GM23248 (cell line): Measurements from ENCODE around the gene POLR1G. TPM values are rescaled to one million over a fixed set of nuclear protein-coding genes. Genes with fewer than 3 reads are reported as not detected.

ENCODE experiments used
- DNase-seq: peaks from one replicate; pipeline ENCODE4 v3.0.0-alpha.2; 2015
- H2AFZ ChIP-seq: fragments of 200-600 bp; sonication (generic); 2 replicates; pipeline ENCODE4 v1.6.1; 2016; ENCODE audit warnings: antibody characterized with exemption
- H3F3A ChIP-seq: fragments of 200-600 bp; sonication (generic); 2 replicates; pipeline ENCODE4 v1.6.1; 2016; ENCODE audit warnings: mild to moderate bottlenecking, antibody characterized with exemption, mixed run types; ENCODE audit not compliant: insufficient read depth
- H3K27ac ChIP-seq: fragments of 200-600 bp; sonication (generic); 2 replicates; pipeline ENCODE4 v1.5.1; 2016; ENCODE audit warnings: mild to moderate bottlenecking
- H3K27me3 ChIP-seq: fragments of 200-600 bp; sonication (generic); replicated peaks from 2 replicates; pipeline ENCODE4 v1.6.1; 2016; ENCODE audit warnings: mild to moderate bottlenecking; ENCODE audit not compliant: insufficient read depth
- H3K36me3 ChIP-seq: fragments of 200-600 bp; sonication (generic); 2 replicates; pipeline ENCODE4 v1.6.1; 2016; ENCODE audit warnings: low read depth, mild to moderate bottlenecking
- H3K4me1 ChIP-seq: fragments of 200-600 bp; sonication (generic); 2 replicates; pipeline ENCODE4 v1.6.1; 2016; ENCODE audit warnings: mild to moderate bottlenecking; ENCODE audit not compliant: insufficient read depth
- H3K4me2 ChIP-seq: fragments of 200-600 bp; sonication (generic); one replicate; pipeline ENCODE4 v1.6.1; 2016; ENCODE audit warnings: mild to moderate bottlenecking; ENCODE audit not compliant: unreplicated experiment
- H3K4me3 ChIP-seq: fragments of 200-600 bp; sonication (generic); 2 replicates; pipeline ENCODE4 v1.5.1; 2016; ENCODE audit warnings: mild to moderate bottlenecking
- H3K79me2 ChIP-seq: fragments of 200-600 bp; sonication (generic); 2 replicates; pipeline ENCODE4 v1.6.1; 2016; ENCODE audit warnings: mild to moderate bottlenecking; ENCODE audit not compliant: insufficient read depth
- H3K9ac ChIP-seq: fragments of 200-600 bp; sonication (generic); 2 replicates; pipeline ENCODE4 v1.6.1; 2016; ENCODE audit warnings: mild to moderate bottlenecking
- H3K9me2 ChIP-seq: fragments of 200-600 bp; sonication (generic); 2 replicates; pipeline ENCODE4 v1.6.1; 2016; ENCODE audit warnings: mixed run types, mild to moderate bottlenecking, moderate library complexity; ENCODE audit not compliant: insufficient read depth
- H3K9me3 ChIP-seq: fragments of 200-600 bp; sonication (generic); one replicate; pipeline ENCODE4 v1.6.1; 2017; ENCODE audit warnings: low read depth
- H4K20me1 ChIP-seq: fragments of 200-600 bp; sonication (generic); 2 replicates; pipeline ENCODE4 v1.6.0; 2016; ENCODE audit not compliant: insufficient read depth
- EZH2 ChIP-seq: fragments of 200-600 bp; sonication (generic); IDR thresholded peaks from 2 replicates; pipeline ENCODE4 v1.6.1; 2018; ENCODE audit warnings: antibody characterized with exemption, mild to moderate bottlenecking; ENCODE audit not compliant: insufficient read depth, poor library complexity, severe bottlenecking
- EZH2phosphoT487 ChIP-seq: fragments of 200-600 bp; sonication (generic); IDR thresholded peaks from 2 replicates; pipeline ENCODE4 v1.6.1; 2018; ENCODE audit warnings: antibody characterized with exemption, moderate library complexity, mild to moderate bottlenecking, low read depth; ENCODE audit not compliant: insufficient read depth
- WGBS, 2 experiments: methylation state at CpG; one replicate each; pipeline ENCODE4 v1.1.6; 2015 to 2017; ENCODE audit warnings: low lambda C conversion rate in 2 of 2, low coverage in 1 of 2; ENCODE audit errors: missing lambda C conversion rate in 2 of 2; 5-methylcytosine and 5-hydroxymethylcytosine counted together
- in situ Hi-C: fragments of 300-500 bp; cut with MboI; formaldehyde crosslinking; loops from 2 replicates; pipeline ENCODE4 v1.15.0; 2020
- polyA plus RNA-seq: library from polyadenylated mRNA; unstranded; fragments of >200 nt; fragmentation: Nextera tagmentation; extraction: Ambion mirVana; gene quantifications from 2 replicates; pipeline ENCODE4 v1.2.1, GENCODE V29; 2016
- total RNA-seq: library from RNA; depleted of rRNA; stranded (reverse); fragments of >200 nt; shearing (Covaris generic); gene quantifications from 2 replicates; pipeline ENCODE4 v1.2.3, GENCODE V29; 2014

Gene POLR1G
- total and polyA plus RNA-seq, 2 experiments from 2014 or later, result 8.8 to 10.8 TPM

DNA sequence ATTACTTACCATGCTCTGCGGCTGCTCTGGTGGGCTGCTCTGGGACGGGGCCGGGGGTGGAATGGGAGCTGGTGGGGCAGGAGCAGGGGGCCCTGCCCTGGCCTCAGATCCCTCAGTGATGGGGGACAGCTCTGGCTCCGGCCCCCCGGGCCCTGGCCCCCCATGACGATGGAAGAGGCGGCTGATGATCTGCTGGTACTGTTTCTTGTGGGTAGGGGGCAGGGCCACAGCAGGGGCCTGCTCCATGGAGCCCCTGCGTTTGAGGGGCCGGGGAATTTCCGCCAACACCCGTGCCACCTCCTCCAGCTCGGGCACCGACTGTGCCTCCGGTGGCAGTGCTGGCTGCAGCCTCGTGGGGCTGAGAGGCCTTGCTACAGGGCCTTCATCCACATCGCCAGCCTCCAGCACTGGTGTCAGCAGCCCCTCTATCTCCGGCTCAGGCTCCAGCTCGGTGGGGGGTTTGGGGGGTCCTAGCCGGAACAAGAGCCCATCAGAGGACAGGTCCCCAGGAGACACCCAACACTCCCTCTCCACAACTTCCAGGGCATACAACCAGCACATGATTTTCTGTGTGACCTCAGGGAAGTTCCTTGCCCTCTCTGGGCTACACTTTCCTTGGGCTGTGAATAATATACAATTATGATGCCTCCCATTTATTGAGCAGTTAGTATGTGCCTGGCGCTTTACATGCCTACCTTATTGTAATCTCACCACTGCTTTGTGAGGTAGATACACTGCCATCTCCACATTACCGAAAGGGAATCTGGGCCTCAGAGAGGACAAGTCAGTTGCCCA, 14.4 kb upstream of the POLR1G start:
- Histone ChIP-seq H3K9me3 (no peaks in the 10 kb centered on the region), H3K36me3 (no peaks in the 10 kb centered on the region), H3K4me3 (no peak overlapping the region), H3K4me2 (no peak overlapping the region), H3K27me3 (no peaks in the 10 kb centered on the region), H3K79me2 (no peaks in the 10 kb centered on the region), H3K4me1 (no peaks in the 10 kb centered on the region), H3F3A (no peaks in the 10 kb centered on the region), H3K9me2 (no peaks in the 10 kb centered on the region), H3K27ac (no peak overlapping the region), H3K9ac (no peak overlapping the region), H2AFZ (no peak overlapping the region), H4K20me1 (no peaks in the 10 kb centered on the region)
- WGBS, 2 experiments, result 96 to 97% methylated on average over 17 to 20 of the region's 21 CpGs
- TF ChIP-seq EZH2, result no peak
- no peak for TF ChIP-seq EZH2phosphoT487
- in situ Hi-C loops, result no loop called here
- no peak for DNase-seq

DNA sequence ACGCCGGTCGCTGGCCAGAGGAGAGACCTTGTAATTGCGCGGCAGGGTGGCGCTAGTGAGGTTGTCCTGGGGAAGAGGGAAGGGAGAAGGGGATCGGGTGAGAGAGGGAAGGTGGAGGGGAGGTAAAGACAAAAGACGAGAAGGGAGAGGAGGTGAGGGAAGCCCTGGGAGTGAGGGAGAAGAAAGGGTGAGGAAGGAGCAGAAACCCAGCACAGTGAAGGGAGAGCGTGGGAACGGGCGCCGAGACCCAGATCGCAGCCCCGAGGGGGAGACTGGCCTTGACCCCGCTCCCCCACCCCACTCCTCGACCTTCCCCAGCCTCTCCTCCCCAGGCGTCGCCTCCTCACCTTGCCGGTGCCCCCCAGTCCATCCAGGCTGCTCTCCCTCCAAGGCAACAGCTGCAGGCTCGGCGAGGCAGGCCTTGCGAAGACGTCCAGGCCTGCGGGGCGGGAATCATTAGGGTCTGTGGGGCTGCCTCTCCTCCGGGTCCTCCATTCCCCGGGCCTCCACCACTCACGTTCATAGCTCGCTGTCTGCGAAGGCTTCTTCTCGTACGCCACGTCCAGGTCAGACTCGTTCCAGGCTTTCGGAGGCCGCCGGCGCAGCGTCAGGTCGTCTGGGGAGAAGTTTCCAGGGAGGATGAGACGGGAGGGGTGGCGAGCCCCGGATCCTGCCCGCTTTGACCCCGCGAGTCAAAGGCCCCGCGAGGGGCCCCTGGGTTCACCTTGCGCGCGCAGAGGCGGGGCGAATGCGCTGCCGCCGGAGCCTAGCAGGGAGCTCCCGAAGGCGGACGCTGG, 10.4 kb upstream of the POLR1G start:
- Histone ChIP-seq H3K4me1 (no peaks in the 10 kb centered on the region), H4K20me1 (no peaks in the 10 kb centered on the region), H3K36me3 (no peaks in the 10 kb centered on the region), H3K4me2 (no peak overlapping the region), H3K27me3 (no peaks in the 10 kb centered on the region), H3F3A (no peaks in the 10 kb centered on the region), H3K9me2 (no peaks in the 10 kb centered on the region), H3K4me3 (no peak overlapping the region), H2AFZ (no peak overlapping the region), H3K9me3 (no peaks in the 10 kb centered on the region), H3K79me2 (no peaks in the 10 kb centered on the region), H3K9ac (no peak overlapping the region), H3K27ac (no peak overlapping the region)
- in situ Hi-C loops, result no loop called here
- DNase-seq, result no peak
- WGBS, 2 experiments, result 84 to 91% methylated on average over 26 to 59 of the region's 59 CpGs
- TF ChIP-seq EZH2phosphoT487, result no peak
- TF ChIP-seq EZH2, result no peak

- Histone ChIP-seq H3K9me3 (no peaks in the 10 kb centered on the region), H3K79me2 (peaks cover 13% of the 10 kb centered on the region), H3K9me2 (no peaks in the 10 kb centered on the region), H3K27ac (no peak overlapping the region), H3K4me3 (no peak overlapping the region), H3F3A (no peaks in the 10 kb centered on the region), H3K4me2 (no peak overlapping the region), H3K36me3 (no peaks in the 10 kb centered on the region), H3K4me1 (peaks cover 17% of the 10 kb centered on the region; the same call in 1 of the 2 replicates), H3K27me3 (no peaks in the 10 kb centered on the region), H3K9ac (no peak overlapping the region), H4K20me1 (no peaks in the 10 kb centered on the region), H2AFZ (no peak overlapping the region)
- no peak for DNase-seq
- in situ Hi-C loops, result no loop called here
- no peak for TF ChIP-seq EZH2phosphoT487
- TF ChIP-seq EZH2, result no peak
- WGBS, 2 experiments, result 94 to 95% methylated on average over 6 of the region's 6 CpGs
These were observed 6.3 kb upstream of the POLR1G start for GRCh38 chr19:45400192-45400591.

DNA sequence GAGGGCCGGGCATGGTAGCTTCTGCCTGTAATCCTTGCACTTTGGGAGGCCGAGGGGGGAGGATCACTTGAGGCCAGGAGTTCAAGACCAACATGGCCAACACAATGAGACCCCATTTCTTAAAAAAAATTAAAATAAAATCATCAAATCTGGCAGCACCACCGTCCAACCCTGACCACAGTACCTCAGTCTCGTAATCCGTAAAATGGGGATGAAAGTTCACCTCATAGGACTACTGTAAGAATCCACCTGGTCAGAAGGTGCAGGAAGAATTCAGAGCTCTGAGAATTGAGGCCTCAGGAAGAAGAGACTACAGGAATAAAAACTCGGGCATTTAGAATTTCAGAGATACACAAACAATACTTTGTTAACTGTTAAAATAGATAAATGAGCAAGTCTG, 4.6 kb upstream of the POLR1G start:
- in situ Hi-C loops, result no loop called here

More for the DNA sequence above, 4.6 kb upstream of the POLR1G start:
- Histone ChIP-seq H3K79me2 (peaks cover 15% of the 10 kb centered on the region), H3K4me3 (no peak overlapping the region), H3K4me2 (no peak overlapping the region), H3K9me2 (no peaks in the 10 kb centered on the region), H4K20me1 (no peaks in the 10 kb centered on the region), H3F3A (peaks cover under 1% of the 10 kb centered on the region; the same call in 1 of the 2 replicates), H3K4me1 (peaks cover 17% of the 10 kb centered on the region; the same call in 1 of the 2 replicates), H3K27me3 (no peaks in the 10 kb centered on the region), H2AFZ (no peak overlapping the region), H3K27ac (no peak overlapping the region), H3K9me3 (no peaks in the 10 kb centered on the region), H3K36me3 (no peaks in the 10 kb centered on the region), H3K9ac (no peak overlapping the region)
- 84 to 86% methylated on average over 6 of the region's 6 CpGs for WGBS, 2 experiments
- DNase-seq, result no peak
- TF ChIP-seq EZH2, result no peak
- TF ChIP-seq EZH2phosphoT487, result no peak
